IMR-90 (cell line): ENCODE measurements around the gene GJD2.

Experiments
- BHLHE40 ChIP-seq: fragments of 150-350 bp; IDR thresholded peaks from 2 replicates; pipeline ENCODE4 v1.6.1; 2016; ENCODE audit warnings: mild to moderate bottlenecking, low read depth, low read length
- CEBPB ChIP-seq: IDR thresholded peaks from 2 replicates; pipeline ENCODE4 v1.6.1; 2012; ENCODE audit warnings: low read depth, low read length, improper control_type of control experiment
- MAZ ChIP-seq: IDR thresholded peaks from 2 replicates; pipeline ENCODE4 v1.6.1; 2012; ENCODE audit warnings: low read depth, mild to moderate bottlenecking, low read length, improper control_type of control experiment, moderate library complexity, borderline replicate concordance
- SMC3 ChIP-seq: fragments of 150-350 bp; IDR thresholded peaks from 2 replicates; pipeline ENCODE4 v1.6.1; 2016; ENCODE audit warnings: low read depth, mild to moderate bottlenecking, antibody characterized with exemption, low read length, moderate library complexity
- TF ChIP-seq, protein P1 (sequence below): conservative IDR thresholded peaks from 2 replicates; pipeline ENCODE4 v1.5.1; 2012; ENCODE audit warnings: mild to moderate bottlenecking, low read depth, low read length, improper control_type of control experiment

GRCh38 chr15:34783991-34784390 is 29.2 kb upstream of the GJD2 start:
- TF ChIP-seq, protein P1, sequence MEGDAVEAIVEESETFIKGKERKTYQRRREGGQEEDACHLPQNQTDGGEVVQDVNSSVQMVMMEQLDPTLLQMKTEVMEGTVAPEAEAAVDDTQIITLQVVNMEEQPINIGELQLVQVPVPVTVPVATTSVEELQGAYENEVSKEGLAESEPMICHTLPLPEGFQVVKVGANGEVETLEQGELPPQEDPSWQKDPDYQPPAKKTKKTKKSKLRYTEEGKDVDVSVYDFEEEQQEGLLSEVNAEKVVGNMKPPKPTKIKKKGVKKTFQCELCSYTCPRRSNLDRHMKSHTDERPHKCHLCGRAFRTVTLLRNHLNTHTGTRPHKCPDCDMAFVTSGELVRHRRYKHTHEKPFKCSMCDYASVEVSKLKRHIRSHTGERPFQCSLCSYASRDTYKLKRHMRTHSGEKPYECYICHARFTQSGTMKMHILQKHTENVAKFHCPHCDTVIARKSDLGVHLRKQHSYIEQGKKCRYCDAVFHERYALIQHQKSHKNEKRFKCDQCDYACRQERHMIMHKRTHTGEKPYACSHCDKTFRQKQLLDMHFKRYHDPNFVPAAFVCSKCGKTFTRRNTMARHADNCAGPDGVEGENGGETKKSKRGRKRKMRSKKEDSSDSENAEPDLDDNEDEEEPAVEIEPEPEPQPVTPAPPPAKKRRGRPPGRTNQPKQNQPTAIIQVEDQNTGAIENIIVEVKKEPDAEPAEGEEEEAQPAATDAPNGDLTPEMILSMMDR, result no peak
- TF ChIP-seq BHLHE40 (no peak), SMC3 (no peak), MAZ (no peak), CEBPB (no peak)
